Heart left ventricle (tissue), 16 donors: ENCODE measurements around the gene TPST1. TPM values are rescaled to one million over a fixed set of nuclear protein-coding genes. Genes with fewer than 3 reads are reported as not detected.

Source experiments
- ATAC-seq, 4 donors: fragments of 200-7000 bp; cut with Tn5 transposase; one replicate each; pipeline ENCODE4 v1.9.1; 2020 to 2022; ENCODE audit warnings: moderate library complexity in 4 of 4, mild to moderate bottlenecking in 3 of 4, moderate number of reproducible peaks in 1 of 4
- DNase-seq, 5 donors: peaks; one replicate each; pipeline ENCODE4 v3.0.0-alpha.2; 2020
- H3K27ac ChIP-seq, 12 donors: fragments of 200-600 bp; sonication (generic) in 4 of 12; one replicate each; pipeline versions ENCODE4 v1.5.0 to v1.8.0; 2016 to 2022; ENCODE audit warnings: mild to moderate bottlenecking in 2 of 12
- H3K27me3 ChIP-seq, 9 donors: fragments of 200-600 bp; sonication (generic) in 2 of 9; one replicate each; pipeline versions ENCODE4 v1.5.1 to v1.8.0; 2016 to 2022; ENCODE audit warnings: mild to moderate bottlenecking in 3 of 9
- H3K36me3 ChIP-seq, 9 donors: fragments of 200-600 bp; sonication (generic) in 2 of 9; one replicate each; pipeline versions ENCODE4 v1.5.0 to v1.8.0; 2018 to 2022; ENCODE audit warnings: mild to moderate bottlenecking in 2 of 9
- H3K4me1 ChIP-seq, 12 donors: fragments of 200-600 bp; sonication (generic) in 4 of 12; one replicate each; pipeline versions ENCODE4 v1.5.0 to v1.8.0; 2016 to 2022; ENCODE audit warnings: mild to moderate bottlenecking in 3 of 12
- H3K4me3 ChIP-seq, 12 donors: fragments of 200-600 bp; sonication (generic) in 4 of 12; one replicate each; pipeline versions ENCODE4 v1.5.0 to v1.8.0; 2017 to 2022; ENCODE audit warnings: mild to moderate bottlenecking in 9 of 12, moderate library complexity in 4 of 12
- H3K9me3 ChIP-seq, 12 donors: fragments of 200-600 bp; sonication (generic) in 4 of 12; one replicate each; pipeline versions ENCODE4 v1.5.0 to v1.8.0; 2016 to 2022; ENCODE audit warnings: mild to moderate bottlenecking in 1 of 12
- CTCF ChIP-seq, 12 donors: fragments of 200-600 bp; sonication (generic) in 4 of 12; IDR thresholded peaks; one replicate each; pipeline versions ENCODE4 v1.5.0 to v1.8.0; 2018 to 2022; ENCODE audit warnings: antibody characterized with exemption in 12 of 12, mild to moderate bottlenecking in 5 of 12
- POLR2A ChIP-seq, 2 donors: fragments of 450-650 bp; IDR thresholded peaks; one replicate each; pipeline ENCODE4 v1.6.1; 2017; ENCODE audit warnings: antibody characterized with exemption in 2 of 2, mild to moderate bottlenecking in 2 of 2, moderate library complexity in 2 of 2
- WGBS, 4 donors: extraction: QIAGEN DNeasy Blood & Tissue Kit in 2 of 4; methylation state at CpG; one replicate each; pipeline versions ENCODE4 v1.1.5 to v1.1.7; 2013 to 2018; 5-methylcytosine and 5-hydroxymethylcytosine counted together
- intact Hi-C, 10 donors: fragments of 100-400 bp; cut with DNase I; formaldehyde crosslinking; loops; one replicate each; pipeline versions ENCODE4 v1.11.1 to v1.14.2; 2022
- polyA plus RNA-seq, 2 donors: library from polyadenylated mRNA; stranded (reverse); fragments of 200-250 nt; gene quantifications; one replicate each; pipeline ENCODE4 v1.2.3, GENCODE V29; 2013
- total RNA-seq, 9 donors: library from RNA; depleted of rRNA in 2 of 9; stranded (reverse); fragments of >200 nt in 2 of 9; fragmentation: NEBNext Ultra II Directional in 3 of 9; extraction: Animal tissue kit (Norgen Biotek cat#: 25700) in 3 of 9; gene quantifications; one replicate each; pipeline versions ENCODE4 v1.1.0 to v1.2.4, GENCODE V29; 2016 to 2023
- donor health status: ischemic (EF 13 %, LVEDD 7.1; RV severe dilation, severe dysfunction).
- donor health status: healthy with polysubstance abuse.
- donor health status: DM: no; HTN: yes; CAD: no.
- donor health status: DM: no; HTN: no; CAD: no.
- donor health status: ischemic (EF 25% LVEDD 6.9; RV normal size, moderate dysfunction).
- donor health status: ischemic (EF 25% LVEDD 5.7; RV mildly dilated, moderate dysfunction).
- donor health status: healthy.
- donor health status: DM: yes; HTN: yes; CAD: no.
- donor health status: ischemic (EF 35%, LVEDD 5.7; RV mildly dilated, moderate dysfunction).
- donor health status: nonischemic (EF 11% LVEDD 7.7; RV severe dilation, severe dysfunction).
- donor health status: DM: yes; HTN: yes; CAD: no.
- donor health status: PGD.
- donor health status: ischemic (EF 29% LVEDD 5.4; RV normal size, mild dysfunction).
- donor health status: nonischemic (EF 23%, LVEDD 6.1; RV moderate dilation, normal function).

Gene TPST1
- total and polyA plus RNA-seq, 11 donors = 1.9 to 10.8 (median 5.5) TPM

- no peak overlapping the region for H3K27ac ChIP-seq
- no peak for TF ChIP-seq POLR2A (IDR thresholded peaks at IDR 0.05)
- TF ChIP-seq CTCF (IDR thresholded peaks at IDR 0.05) = no peak
- DNase-seq (no peak), ATAC-seq (no peak)
- no peaks in the 10 kb centered on the region for H3K9me3 ChIP-seq
- peaks cover 0 to 5% (median 0%) of the 10 kb centered on the region in 9 donors for H3K36me3 ChIP-seq
- H3K4me1 ChIP-seq = peaks cover 0 to 4% (median 0%) of the 10 kb centered on the region in 12 donors
- no peaks in the 10 kb centered on the region for H3K27me3 ChIP-seq
- intact Hi-C loops = no loop called here
- H3K4me3 ChIP-seq = no peak overlapping the region
- 82 to 93% (median 86%) methylated on average over 1 of the region's 1 CpG for WGBS, 4 donors
Measured at GRCh38 chr7:66239467-66239856, 34.3 kb downstream of the TPST1 start.

GRCh38 chr7:66245008-66245407 lies 39.9 kb downstream of the TPST1 start:
- intact Hi-C loops = no loop called here
- TF ChIP-seq CTCF (IDR thresholded peaks at IDR 0.05) = no peak
- TF ChIP-seq POLR2A (IDR thresholded peaks at IDR 0.05) = no peak

GRCh38 chr7:66246554-66247171 lies 41.5 kb downstream of the TPST1 start:
- WGBS, 4 donors = 89 to 98% (median 95%) methylated on average over 2 of the region's 2 CpGs
- no peaks in the 10 kb centered on the region for H3K9me3 ChIP-seq
- H3K36me3 ChIP-seq = no peaks in the 10 kb centered on the region
- ATAC-seq (no peak), DNase-seq (no peak)
- no peak for TF ChIP-seq CTCF (IDR thresholded peaks at IDR 0.05)
- no peak for TF ChIP-seq POLR2A (IDR thresholded peaks at IDR 0.05)
- H3K27ac ChIP-seq = no peak overlapping the region
- intact Hi-C loops = no loop called here
- H3K4me3 ChIP-seq = no peak overlapping the region
- peaks cover 0 to 9% (median 0%) of the 10 kb centered on the region in 12 donors for H3K4me1 ChIP-seq
- no peaks in the 10 kb centered on the region for H3K27me3 ChIP-seq

More at GRCh38 chr7:66245008-66245407, 39.9 kb downstream of the TPST1 start:
- Histone ChIP-seq H3K36me3 (peaks cover 0 to 5% (median 0%) of the 10 kb centered on the region in 9 donors), H3K9me3 (no peaks in the 10 kb centered on the region), H3K4me1 (peaks cover 0 to 9% (median 0%) of the 10 kb centered on the region in 12 donors), H3K27ac (no peak overlapping the region), H3K4me3 (no peak overlapping the region), H3K27me3 (no peaks in the 10 kb centered on the region)
- DNase-seq = no peak
- ATAC-seq = no peak
- WGBS, 4 donors = 75 to 93% (median 86%) methylated on average over 2 of the region's 2 CpGs

- H3K36me3 ChIP-seq = no peaks in the 10 kb centered on the region
- H3K4me3 ChIP-seq = no peak overlapping the region
- WGBS, 4 donors = 75 to 92% (median 82%) methylated on average over 3 to 4 of the region's 4 CpGs
- H3K9me3 ChIP-seq = no peaks in the 10 kb centered on the region
- TF ChIP-seq CTCF (IDR thresholded peaks at IDR 0.05) (no peak), POLR2A (IDR thresholded peaks at IDR 0.05) (no peak)
- no peaks in the 10 kb centered on the region for H3K27me3 ChIP-seq
- intact Hi-C loops = no loop called here
- H3K27ac ChIP-seq = no peak overlapping the region
- DNase-seq = no peak
- peaks cover 0 to 9% (median 0%) of the 10 kb centered on the region in 12 donors for H3K4me1 ChIP-seq
- no peak for ATAC-seq
Measured at GRCh38 chr7:66247380-66248078, 42.4 kb downstream of the TPST1 start.
